Activated CD4-positive, CD25-positive, alpha-beta regulatory T cell treated with anti-CD3 and anti-CD28 coated beads, Interleukin-2, amount 50 U/mL, for 72 hours (primary cell): ENCODE measurements around the gene HTR2A.
"Not testable (repeated sequence)": the region's sequence is repeated elsewhere in the genome, so short reads cannot be mapped to it uniquely, and the experiment has no call there.

Source experiments
- DNase-seq: peaks from one replicate; pipeline ENCODE4 v3.0.0; 2021

The HTR2A gene

DNA sequence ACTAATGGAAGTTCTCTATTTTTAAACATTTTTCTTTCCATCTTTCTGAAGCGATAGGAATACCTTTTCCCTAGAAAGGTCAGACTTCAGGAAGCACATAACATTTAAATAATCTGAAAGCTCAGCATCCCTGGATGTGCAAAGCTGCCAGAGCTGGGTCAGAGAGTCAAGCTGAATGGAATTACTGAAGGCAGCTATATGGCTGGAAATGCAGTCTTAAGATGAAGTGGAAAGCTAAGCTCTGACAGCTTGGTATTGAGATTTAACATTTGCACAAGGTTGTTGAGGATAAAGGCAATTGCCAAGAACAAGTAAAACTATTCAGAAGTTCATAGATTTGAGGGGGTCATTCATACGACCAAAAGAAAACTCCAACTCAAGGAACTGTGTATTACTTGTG lies 28.8 kb downstream of the HTR2A start:
- no peak for DNase-seq

DNA sequence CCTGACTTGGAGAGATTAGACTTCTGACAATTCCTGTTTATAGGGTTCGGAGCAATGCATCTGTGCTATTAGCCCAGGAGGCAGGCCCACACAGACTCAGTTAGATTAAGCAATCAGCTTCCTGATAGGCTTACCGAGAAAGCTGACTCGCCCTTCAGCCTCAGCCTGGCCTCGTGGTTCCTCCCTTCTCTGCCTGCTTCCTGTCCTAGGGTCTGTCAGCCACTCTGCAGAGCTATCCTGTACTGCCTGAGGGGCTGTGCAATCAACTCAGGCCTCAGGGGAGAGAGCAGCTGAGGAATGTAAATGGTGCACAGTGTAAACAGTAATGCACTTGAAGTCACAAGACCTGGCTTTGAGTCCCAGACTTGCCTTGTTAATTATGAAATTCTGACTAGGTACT lies 30.7 kb downstream of the HTR2A start:
- DNase-seq: no peak

DNA sequence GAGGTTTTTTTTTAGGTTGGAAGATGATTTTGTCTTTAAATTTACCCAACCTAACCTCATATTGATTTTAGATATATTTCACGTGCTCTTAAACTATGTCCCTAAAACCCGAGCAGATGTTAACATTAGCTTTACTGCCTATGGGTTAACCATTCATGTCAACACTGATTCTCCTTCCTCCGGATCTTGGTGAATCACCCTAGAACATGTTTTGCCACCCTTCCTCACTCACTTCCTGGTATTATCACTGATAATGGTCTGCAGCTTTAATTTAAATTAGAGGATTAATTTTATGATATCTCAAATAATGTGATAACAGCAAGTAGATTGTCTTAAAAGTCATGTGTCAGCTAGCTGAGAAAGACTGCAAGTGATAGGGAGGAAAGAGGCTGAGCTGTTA lies 31.9 kb downstream of the HTR2A start:
- DNase-seq: no peak

DNA sequence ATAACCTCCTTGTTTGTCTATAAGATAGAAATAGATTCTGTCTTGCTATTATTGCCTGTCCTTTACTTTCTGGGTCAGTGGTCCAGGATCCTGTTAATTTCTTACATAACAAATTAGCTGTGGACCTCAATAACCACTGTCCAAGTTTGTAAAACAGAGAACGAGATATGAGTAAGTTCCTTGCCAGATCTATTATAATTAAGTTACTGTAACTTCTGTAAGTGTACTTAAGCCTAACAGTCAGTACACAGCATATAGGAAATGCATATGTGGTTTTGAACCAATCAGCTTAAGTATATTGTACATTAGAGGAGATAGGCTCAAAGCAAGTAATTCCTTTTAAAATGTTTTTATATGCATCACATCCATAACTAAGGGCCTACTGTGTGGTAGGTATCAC lies 34.9 kb downstream of the HTR2A start:
- DNase-seq: no peak

DNA sequence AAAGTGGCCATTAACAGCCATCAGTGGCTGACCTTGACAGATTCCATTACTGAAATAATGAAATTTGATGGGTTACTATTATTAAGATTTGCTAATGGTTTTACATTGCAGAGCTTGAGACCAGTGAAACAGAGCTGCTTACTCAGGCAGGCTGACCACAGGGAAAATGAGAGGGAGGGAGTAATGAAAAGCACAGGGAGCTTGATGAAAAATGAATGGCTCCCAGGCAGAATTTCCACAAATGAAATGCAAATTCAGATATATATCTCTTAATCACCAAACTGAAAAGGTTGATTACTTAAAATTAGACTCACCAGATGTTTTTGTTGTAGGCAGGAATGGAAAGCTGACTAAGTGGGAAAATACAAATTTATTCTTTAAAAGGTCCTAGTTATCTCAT lies 36.1 kb downstream of the HTR2A start:
- DNase-seq: no peak

DNA sequence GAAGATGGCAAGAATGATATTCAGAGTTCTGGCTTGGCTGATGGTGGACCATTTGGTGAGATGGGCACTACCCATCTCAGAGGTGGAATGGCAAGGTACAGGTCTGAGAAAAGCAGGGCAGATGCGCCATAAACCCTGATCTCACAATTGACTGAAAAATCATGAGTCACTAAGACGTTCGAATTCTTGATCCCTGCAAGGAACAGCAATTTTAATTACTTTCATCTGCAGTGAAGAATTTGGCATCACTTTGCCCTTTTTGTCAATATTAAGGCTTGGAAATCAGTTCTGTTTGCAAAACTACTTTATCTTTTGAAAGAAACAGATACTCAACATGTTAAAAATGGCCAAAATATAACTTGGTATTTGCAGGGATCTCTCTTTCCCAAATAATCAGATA lies 38.1 kb downstream of the HTR2A start:
- DNase-seq: no peak

DNA sequence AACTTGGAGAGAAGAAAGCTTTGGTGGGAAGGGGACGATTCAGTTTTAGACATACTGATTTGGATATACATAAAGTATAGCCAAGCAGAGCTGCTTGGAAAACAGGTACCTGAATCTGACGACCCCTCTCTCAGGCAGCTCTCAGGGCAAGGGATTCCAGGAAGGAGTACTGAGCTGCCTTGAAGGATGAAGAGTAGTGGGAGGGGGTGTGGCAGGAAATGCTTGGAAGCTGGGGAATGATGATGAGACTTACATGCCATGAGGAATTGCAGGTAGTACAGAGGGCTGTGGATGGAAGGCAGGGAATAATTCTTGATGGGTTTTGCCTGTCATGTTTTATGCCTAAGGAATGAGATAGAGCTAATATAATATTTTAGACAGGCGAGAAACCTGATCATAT lies 38.7 kb downstream of the HTR2A start:
- no peak for DNase-seq

DNA sequence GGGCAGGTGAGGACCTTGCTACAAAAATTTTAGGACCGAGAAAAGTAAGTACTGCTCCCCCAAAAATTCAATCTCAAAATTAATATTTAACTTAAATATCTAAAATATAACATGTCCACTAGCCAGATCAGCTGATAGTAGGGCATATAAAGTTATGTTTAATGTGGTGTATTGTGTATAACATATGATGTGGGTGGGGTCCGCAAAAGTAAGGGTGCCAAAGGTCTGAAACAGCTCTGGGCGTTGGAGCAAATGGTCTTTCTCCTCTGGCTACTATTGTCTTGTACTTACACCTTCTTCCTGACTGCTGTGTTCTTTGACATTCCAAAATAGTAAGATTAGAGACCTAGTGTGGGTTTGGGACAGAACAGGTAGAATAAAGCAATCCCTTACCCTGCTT lies 41.2 kb downstream of the HTR2A start:
- no peak for DNase-seq

DNA sequence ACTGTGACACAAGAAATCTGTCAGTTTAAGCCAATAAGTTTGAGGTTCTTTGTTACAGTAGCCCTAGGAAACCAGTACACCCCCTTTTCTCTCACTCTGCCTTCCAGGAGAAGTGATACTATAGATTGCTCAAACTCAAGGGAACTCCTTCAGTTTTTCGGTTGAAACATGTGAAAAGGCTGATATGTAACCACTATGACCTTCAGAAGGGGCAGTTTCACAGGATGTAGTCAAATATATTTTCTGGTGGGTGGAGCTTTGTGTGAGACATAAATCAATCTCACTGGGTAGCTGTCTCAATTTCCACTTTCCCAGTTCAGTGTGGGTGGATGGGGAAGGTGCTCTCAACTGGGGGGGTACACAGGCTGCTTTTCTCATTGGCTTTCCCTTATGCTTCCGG lies 41.7 kb downstream of the HTR2A start:
- no peak for DNase-seq

DNA sequence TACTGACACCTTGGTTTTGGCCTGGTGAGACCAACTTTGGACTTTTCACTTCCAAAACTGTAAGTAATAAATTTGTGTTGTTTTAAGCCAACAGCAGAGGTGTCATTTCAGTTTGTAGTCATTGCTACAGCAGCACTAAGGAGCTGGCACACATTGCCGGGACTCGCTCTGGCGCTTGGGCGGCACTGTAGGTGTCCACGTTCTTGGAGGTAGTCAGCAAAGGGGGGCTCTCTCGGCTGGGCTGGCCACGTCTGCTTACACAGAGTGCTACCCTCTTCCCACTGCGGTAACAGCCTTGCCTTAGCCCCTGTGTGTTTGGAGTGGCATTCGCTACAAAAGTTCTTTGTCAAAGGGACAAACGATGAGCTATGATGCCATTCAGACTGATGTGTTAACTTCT lies 44.7 kb downstream of the HTR2A start:
- no peak for DNase-seq

DNA sequence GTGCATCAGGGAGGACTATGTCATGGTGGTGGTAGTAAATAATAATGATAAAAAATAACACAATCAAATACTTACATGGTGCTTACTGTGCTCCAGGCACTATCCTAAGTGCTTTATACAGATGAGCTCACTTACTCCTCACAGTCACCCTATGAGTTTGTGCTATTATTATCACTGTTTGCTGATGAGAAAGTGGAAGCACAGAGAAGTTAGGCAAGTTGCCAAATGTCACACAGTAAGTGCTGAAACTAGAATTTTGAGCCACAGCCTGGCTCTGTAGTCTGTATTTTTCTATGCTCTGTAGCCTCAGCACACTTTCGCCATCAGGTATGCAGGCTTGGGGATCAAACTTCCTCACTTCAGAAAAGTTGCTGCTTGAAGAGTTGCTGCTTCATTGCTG lies 46.6 kb downstream of the HTR2A start:
- DNase-seq: no peak

DNA sequence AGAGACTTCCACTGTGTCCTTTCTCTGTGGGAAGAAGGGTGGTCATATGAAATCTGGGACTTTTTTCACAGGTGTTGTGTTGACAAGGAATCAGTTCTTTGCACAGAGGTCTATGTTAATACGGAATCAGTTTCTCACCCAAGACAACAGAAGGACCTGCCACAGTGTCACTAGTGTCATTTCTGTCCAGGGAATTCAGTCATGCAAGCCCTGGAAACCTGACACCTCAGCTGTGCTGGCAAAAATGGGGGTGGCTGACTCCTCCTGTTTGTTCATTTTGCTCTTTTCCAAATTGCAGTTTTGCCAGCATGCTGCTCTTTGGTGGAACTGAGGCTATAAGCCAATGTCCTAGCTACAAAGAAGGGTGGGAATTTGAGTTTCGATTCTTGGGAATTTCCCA lies 50.1 kb downstream of the HTR2A start:
- no peak for DNase-seq

DNA sequence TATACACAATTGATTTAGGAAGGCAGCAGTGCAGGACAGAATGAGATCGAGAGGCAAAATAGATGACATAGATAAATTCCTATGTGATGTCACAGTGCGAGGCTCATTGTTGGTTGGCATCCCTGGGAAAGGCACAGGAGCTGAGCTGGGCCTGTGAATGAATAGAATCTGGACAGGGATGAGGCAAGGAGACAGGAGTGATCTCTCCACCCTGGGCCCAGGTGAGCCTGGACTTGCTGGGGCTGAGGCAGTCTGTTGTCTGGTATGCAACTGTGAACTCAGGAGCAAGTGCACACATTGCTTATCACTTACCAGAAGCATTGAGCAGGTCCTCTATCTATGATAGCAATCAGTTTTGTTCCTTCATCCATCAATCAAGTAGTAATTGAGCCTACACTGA lies 51.7 kb downstream of the HTR2A start:
- DNase-seq: no peak

DNA sequence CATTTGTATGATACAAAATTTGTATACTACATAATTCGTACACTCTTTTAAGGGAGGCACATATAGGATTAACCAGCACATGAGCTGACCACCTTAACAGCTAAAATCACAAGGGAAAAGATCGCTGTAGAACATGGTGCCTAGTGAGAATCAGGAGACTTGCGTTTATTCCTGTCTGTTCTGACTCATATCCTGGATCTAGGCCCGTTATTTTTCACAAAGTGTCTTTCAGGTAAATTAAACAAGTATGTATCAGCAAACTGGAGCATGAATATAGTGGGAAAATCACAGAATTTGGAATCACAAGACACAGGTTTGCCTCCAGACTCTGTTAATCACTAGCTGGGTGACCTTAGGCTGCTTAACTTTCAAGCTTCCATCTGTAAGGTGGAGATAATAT lies 52.4 kb downstream of the HTR2A start:
- DNase-seq: no peak

DNA sequence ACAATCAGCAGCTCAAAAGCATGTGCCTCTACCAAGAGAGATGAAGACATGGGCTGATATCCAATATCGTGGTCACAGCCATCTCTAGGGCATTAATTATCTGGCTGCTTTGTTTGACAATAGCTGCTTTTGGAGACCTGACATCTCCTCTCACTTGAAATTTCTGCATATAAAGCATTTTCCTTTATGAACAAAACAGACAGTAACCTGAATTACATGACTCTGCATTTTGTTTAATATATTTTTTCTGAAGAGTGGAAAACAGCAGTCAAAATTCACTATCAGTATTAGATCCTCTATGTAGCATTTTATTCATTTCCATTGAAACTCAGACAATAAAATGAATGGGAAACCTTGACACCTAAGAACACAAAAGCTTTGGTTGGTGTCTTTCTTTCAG lies 57.5 kb downstream of the HTR2A start:
- no peak for DNase-seq

DNA sequence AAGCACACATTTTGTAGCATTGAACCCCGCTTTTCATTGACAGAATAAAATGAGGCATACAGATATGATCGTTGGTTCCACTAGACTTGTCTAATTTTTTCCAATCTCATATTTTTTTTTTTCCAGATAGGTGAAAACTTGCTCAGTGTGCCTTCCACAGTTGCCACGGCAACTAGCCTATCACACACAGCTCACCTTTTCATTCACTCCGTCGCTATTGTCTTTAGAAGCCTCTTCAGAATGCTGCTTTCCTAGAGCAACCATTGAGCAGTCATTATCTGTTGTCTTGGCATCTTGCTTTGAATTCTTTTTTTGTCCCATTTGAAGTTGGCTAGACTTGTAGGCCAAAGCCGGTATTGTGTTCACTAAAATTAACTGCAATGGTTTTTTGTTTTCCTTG lies 62.2 kb downstream of the HTR2A start:
- DNase-seq: no peak

DNA sequence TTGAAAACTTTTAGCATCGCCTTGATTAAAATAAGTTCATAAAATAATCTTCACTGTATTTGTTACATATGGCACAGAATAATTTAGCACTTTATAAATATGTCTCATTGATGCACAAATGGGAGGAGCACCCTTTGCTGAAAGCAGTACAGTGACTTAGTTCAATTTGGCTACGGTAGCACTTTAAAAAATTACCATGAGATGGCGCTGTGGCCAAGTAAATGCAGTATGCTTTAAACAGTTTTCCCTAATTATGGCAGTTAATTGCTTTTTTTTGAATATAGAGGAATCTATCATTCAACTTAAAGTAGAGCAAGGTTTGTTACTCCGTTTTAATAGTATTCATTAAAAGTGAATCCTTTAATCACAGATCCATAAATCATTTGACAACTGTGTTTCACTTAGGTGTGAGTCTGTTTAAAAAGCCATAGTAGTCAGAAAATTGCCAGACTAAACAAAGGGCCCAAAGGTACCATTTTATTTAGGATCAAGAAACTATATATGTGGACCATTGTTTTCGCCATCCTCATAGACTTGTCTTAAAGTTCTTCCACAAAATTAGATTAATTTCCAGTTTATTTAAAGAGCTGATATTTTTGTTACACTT lies 65.2 kb downstream of the HTR2A start:
- no peak for DNase-seq

DNA sequence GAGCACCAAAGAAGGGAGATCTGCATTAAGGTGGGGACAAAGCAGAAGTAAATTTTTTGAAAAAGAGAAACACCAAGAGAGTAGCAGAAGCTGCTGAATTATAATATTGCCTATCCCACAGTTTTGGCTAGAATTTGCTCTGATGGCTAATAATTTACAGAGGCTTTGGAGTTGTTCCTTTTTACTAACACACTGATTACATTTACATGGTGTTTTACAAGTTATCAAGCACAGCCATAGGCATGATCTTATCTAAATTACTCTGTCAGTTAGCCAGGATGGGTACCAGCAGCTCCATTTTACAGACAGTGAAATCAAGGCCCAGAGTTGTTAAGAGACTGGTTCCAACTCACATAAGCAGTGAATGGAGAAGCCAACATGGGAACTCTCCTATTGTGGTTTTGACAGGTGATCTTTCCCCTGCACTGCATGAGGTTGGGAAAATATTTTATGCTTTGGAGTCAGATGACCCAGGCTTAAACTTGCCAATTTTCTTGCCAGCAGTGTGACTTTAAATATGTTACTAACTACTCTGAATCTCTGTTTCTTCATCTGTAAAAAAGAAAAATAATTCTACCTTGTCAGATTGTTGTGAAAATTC lies 66.3 kb downstream of the HTR2A start:
- no peak for DNase-seq

DNA sequence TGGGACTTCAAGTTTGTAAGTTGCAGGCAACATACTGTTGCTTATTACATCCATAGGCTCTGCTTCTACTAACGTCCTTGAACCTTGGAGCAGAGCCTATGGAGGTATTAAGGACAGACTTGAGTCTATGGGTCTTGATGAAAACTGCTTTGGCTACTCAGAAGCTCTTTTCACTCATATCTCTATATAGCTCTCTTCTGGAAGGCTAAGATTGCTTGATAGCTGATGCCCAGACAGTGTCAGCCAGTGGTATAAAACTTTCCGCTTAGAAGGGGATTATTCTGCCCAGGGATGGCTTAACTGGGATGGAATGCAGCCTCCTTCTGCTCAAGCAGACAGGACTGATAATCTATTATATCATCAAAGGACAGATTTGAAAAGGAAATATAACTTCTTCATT lies 74.3 kb downstream of the HTR2A start:
- no peak for DNase-seq

DNA sequence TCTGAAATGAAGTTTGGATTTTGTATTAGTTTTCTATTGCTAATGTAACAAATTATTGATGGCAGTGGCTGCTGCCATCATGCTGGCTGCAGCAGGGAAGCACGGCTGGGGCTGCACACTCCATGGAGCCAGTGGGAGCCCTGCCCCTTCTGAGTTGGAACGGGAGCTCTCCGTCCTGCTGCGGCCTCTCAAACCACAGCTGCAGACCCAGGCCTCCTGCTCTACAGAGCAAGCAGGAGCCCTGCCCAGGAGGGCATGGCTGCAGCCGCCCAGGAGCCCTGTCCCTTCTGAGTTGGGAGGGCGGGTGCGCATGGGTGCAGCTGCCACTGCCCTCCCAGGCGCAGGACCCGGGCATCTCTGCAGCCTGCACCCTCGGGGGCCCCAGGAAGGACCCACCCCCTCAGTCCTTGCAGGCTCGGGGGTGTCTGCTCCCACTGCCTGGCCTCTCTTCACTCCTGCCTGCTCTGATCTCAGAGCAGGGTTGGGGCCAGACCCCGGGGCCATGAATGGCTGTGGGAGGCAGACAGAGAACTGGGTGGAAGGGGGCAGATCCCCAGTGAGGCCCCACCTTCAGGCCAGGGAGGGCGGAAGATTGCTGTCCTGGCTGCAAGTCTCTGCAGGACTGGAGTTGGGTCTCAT lies 78.9 kb downstream of the HTR2A start:
- DNase-seq: no peak

DNA sequence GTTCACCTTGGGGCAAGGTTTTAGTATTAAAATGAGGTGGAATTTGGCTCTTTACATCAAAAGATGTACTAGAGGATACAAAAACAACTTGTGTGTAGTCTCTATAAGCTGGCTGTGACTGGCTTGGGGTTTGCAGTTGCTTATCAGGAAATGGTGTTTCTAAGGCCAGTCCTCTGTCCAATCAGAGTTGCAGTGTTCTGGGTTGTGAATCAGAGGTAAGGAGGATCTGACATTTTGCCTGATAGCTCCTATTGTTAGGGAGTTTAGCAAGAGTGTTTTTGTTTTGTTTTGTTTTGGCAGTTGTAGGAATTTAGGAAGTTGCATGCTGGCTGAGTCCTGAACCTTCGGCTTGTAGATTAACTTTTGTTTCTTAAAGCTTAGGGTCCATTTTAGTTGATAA lies 79.8 kb downstream of the HTR2A start:
- no peak for DNase-seq

DNA sequence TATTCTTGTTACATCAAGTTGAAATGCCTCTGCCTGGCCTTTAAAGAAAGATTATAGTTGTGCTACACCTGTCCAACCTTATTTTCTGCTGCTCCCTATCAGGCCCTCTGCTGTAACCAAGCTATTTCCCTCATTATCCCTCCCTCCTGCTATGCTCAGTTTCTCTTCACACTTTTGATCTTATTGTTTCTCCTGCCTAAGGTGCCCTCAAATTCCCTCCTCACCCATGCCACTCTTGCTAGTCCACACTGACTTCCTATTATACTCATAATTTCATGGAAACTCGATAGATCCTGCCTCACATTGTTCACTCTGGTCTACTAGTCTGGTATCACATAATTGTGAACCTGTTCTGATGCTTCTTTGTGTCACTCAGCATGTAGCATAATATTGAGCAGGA lies 80.5 kb downstream of the HTR2A start:
- no peak for DNase-seq

DNA sequence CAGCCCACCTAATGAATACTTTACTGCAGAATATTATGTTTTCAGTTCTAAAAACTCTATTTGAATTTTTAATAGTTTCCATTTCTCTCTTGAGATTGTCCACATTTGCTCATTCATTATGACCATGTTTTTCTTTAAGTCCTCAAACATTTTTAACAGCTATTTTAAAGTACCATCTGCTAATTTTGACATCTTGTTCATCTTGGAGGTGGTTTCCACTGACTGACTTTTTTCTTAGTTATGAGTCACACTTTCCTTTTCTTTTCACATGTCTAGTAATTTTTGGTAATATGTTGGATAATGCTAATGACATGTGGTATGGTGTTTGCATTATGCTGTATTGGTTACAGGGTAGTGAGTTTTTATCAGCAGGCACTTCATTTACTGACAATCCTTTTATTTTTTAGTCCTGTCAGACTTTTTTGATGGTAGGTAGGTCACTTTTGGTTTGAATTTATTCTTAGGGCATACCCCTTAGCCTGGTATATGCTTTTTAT lies 84.5 kb downstream of the HTR2A start:
- DNase-seq: no peak

DNA sequence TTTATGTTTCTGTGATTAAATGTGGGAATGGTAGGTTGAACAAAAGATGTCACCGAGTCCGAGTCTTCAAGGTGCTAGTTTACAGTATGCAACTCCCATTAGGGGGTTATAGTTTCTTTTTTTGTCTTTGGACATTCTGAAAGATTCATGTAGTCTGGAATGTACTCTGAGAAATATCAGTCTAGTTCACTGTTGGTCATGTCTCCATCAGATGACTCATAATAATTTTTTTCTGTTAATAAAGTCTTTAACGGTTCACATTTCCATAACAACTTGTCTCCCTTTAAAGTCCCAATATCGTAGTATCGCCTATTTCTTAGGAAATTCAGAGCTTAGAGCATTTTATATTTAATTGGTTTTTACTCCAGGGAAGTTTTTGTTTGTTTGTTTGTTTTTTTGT lies 86.4 kb downstream of the HTR2A start:
- no peak for DNase-seq

DNA sequence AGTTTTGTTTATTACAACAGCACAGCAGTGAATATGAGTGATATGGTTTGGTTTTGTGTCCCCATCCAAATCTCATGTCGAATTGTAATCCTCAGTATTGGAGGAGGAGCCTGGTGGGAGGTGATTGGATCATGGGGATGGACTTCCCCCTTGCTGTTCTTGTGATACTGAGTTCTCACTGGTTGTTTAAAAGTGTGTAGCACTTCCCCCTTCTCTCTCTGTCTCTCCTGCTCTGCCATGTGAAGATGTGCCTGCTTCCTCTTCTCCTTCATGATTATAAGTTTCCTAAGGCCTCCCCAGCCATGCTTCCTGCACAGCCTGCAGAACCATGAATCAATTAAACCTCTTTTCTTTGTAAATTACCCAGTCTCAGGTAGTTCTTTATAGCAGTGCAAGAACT lies 91.9 kb downstream of the HTR2A start:
- DNase-seq: not testable (repeated sequence)
